ENCODE data around the gene FAM81B. TPM values are rescaled to one million over a fixed set of nuclear protein-coding genes. Genes with fewer than 3 reads are reported as not detected.

Gene FAM81B
- total and polyA plus RNA-seq, 2 of the 4 experiments (the other 2 are of a cell fraction), result not detected

DNA sequence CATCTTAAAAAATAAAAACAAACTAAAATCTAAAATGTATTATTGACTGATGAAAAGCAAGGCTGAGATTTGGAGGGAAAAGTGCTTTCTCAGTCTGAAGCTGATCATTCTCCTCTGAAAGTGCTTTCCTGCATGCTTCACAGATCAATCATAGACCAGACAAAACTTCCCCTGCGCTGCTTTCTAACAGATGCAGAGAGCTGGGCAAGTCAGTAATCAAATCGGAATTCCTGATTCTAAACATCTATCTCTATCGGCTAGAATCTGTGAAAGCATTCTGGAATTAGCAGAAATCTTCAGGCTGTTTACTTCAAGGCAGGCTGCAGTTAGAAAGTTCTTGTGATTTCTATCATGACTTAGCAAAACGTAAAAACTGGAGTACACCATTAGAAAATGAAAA is 15.6 kb upstream of the FAM81B start:
- no peak overlapping the region for H3K4me2 ChIP-seq (ENCODE audit: low read depth, low read length)
- DNase-seq, result peak; percentile 6

More for the DNA sequence above, 15.6 kb upstream of the FAM81B start:
- Histone ChIP-seq H2AFZ (replicated peaks; ENCODE audit: low read length, poor library complexity) (no peak overlapping the region), H3K36me3 (ENCODE audit: control insufficient read depth, insufficient read depth, low read length) (no peaks in the 10 kb centered on the region), H4K5ac (ENCODE audit: low read depth, low read length) (no peak overlapping the region), H3K4me1 (ENCODE audit: control insufficient read depth, insufficient read depth, low read length) (no peaks in the 10 kb centered on the region), H3K79me1 (ENCODE audit: low read depth in 1 of 2, low read length in 2 of 2) (no peaks in the 10 kb centered on the region), H2BK5ac (ENCODE audit: low read depth, low read length, poor library complexity, severe bottlenecking) (no peak overlapping the region), H4K8ac (ENCODE audit: low read depth in 2 of 2, low read length in 2 of 2) (no peak overlapping the region), H2AK5ac (ENCODE audit: low read depth, low read length) (no peak overlapping the region), H3K9ac (ENCODE audit: low read depth, low read length) (no peak overlapping the region), H3K4me3 (ENCODE audit: insufficient read depth, low read depth, low read length) (no peak overlapping the region), H3K9me1 (ENCODE audit: insufficient read depth, low read length) (no peaks in the 10 kb centered on the region), H4K20me1 (ENCODE audit: insufficient read depth, low read length) (no peaks in the 10 kb centered on the region; the same call in 1 of the 2 replicates), H2BK20ac (ENCODE audit: low read depth, low read length) (no peak overlapping the region), H3K14ac (replicated peaks; ENCODE audit: low read depth, low read length) (no peak overlapping the region), H4K91ac (ENCODE audit: insufficient read depth, low read depth, low read length) (no peak overlapping the region), H3K18ac (ENCODE audit: low read depth, low read length) (no peak overlapping the region), H3K23ac (ENCODE audit: low read depth, low read length) (no peak overlapping the region), H3K9me3 (ENCODE audit: control insufficient read depth, insufficient read depth, low read length) (no peaks in the 10 kb centered on the region), H2BK15ac (ENCODE audit: low read depth, low read length) (no peak overlapping the region), H2BK120ac (ENCODE audit: low read depth, low read length) (no peak overlapping the region), H2AK9ac (replicated peaks; ENCODE audit: low read depth, low read length, poor library complexity) (no peak overlapping the region), H3K27me3 (ENCODE audit: control insufficient read depth, insufficient read depth, low read length) (0 out of 2 replicates have a peak, but pooled peaks cover 2% of the 10 kb centered on the region), H3K4ac (ENCODE audit: low read depth, low read length) (no peak overlapping the region), H3K56ac (ENCODE audit: extremely low read depth, insufficient read depth, low read length) (no peak overlapping the region; the same call in 1 of the 2 replicates), H3K27ac (ENCODE audit: insufficient read depth, low read length) (no peak overlapping the region)
- TF ChIP-seq CHD1 (IDR thresholded peaks at IDR 0.05; ENCODE audit: low read depth, low read length), result no peak
- TF ChIP-seq CEBPB (IDR thresholded peaks at IDR 0.05; ENCODE audit: low read depth, low read length), result no peak
- 0 out of 2 replicates have a peak, but pooled peaks have one; percentile 9 for TF ChIP-seq NFE2L2 (IDR thresholded peaks at IDR 0.05; ENCODE audit: low read depth, low read length)
- in situ Hi-C loops (cut with MboI; ENCODE audit: low sequenced_read_pairs) (no loop called here), dilution Hi-C loops (cut with HindIII; ENCODE audit: low sequenced_read_pairs, unreplicated experiment) (no loop called here), intact Hi-C loops (cut with micrococcal nuclease) (no loop called here)
- no peak; the same call in 1 of the 2 replicates for ATAC-seq (ENCODE audit: low read depth)
- WGBS, 2 experiments (ENCODE audit: extremely low coverage in 2 of 2, insufficient read length in 1 of 2), result no CpG with 5 or more reads among the region's 4 CpGs
- no TSS peak for BruUV-seq (replicated peaks)
- ChIA-PET CTCF (no interaction called here), POLR2A (ENCODE audit: unreplicated experiment) (no interaction called here)

Data from IMR-90 (cell line).